Measurements from ENCODE around the gene FNBP1L.
"Not testable (repeated sequence)": the region's sequence is repeated elsewhere in the genome, so short reads cannot be mapped to it uniquely, and the experiment has no call there.

Gene FNBP1L

DNA sequence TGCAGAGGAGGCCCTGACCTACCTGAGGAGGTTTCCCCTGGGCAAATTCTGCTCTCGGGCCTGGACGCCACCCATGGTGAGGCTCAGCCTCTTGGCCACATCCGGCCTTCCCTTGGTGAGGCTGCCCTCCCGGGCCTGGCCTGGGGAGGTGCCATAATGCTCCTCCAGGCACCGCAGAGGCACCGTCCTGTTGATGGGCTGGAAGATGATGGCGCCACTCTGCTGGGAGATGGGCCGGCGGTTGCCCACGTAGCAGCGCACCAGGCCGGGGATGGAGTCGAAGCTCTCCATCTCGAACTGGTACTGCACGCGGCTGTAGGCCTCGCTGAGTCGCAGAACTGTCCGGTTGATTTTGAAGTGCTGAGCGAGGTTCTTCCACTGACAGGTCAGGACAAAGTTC lies 141.0 kb downstream of the FNBP1L start:
- Mint-ChIP-seq H3K4me3 (no peak overlapping the region), H3K36me3 (no peaks in the 10 kb centered on the region), H3K4me1 (ENCODE audit: low read depth) (peaks cover 25% of the 10 kb centered on the region), H3K9me3 (ENCODE audit: low read depth) (no peaks in the 10 kb centered on the region), H3K27ac (no peak overlapping the region), H3K27me3 (no peaks in the 10 kb centered on the region)

DNA sequence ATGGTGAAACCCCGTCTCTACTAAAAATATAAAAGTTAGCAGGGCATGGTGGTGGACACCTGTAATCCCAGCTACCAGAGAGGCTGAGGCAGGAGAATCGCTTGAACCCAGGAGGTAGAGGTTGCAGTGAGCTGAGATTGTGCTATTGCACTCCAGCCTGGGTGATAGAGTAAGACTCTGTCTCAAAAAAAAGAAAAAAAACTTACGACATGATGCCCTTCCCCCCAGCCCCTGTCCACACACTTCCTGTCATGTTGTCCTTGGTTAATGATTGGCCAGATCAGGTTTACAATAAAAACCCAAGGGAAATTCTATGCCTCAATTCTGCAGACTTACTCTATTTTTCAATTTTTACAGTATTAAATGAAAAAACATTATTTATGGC lies 143.4 kb downstream of the FNBP1L start:
- peaks cover 25% of the 10 kb centered on the region for H3K4me1 Mint-ChIP-seq (ENCODE audit: low read depth)
- H3K36me3 Mint-ChIP-seq; H3K27me3 Mint-ChIP-seq; H3K9me3 Mint-ChIP-seq (ENCODE audit: low read depth); H3K27ac Mint-ChIP-seq: not testable (repeated sequence)
- peak overlapping the region; percentile 24 for H3K4me3 Mint-ChIP-seq

DNA sequence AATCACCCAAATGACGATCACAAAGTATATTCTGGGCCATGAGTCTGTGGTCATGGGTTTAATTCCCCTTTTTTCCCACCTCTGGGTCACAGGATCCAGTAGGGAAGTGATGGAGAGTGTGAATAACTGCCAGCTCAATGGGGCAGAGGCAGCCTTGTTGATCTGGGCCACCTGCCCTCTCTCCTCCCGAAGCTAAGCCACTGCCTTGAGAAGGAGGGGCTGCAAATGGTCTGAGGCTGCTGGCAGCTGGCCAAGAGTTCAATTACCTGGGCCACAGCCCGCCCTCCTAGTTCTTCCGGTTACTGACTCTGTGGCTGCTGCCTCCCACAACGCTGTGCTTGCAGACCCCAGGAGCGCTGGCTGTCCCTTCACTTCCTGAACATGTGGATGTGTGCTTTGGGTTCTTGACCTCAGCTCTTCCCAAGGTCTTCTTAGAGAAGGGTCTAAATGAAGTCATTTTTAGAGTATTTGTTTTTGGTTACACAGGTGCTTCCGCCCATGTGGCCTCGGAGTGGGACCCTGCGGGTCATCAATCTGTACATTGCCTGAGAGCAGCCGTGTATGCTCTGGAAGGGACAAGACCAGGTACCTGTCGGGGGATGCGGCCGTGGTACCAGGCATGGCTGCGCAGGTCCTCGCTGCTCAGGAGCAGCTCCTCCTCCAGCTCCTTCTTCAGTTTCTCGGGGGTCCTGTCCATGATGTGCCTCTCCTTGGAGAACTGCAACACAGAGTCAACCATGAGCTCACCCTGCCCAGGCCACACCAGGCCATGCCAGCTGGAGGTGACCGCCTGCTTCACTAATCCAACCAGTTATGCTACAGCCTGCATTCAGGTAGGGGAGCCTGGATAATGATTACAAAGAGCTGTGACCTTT lies 144.0 kb downstream of the FNBP1L start:
- Mint-ChIP-seq H3K4me1 (ENCODE audit: low read depth) (peaks cover 25% of the 10 kb centered on the region), H3K4me3 (peak overlapping the region; percentile 51), H3K36me3 (no peaks in the 10 kb centered on the region), H3K9me3 (ENCODE audit: low read depth) (no peaks in the 10 kb centered on the region), H3K27ac (no peak overlapping the region), H3K27me3 (no peaks in the 10 kb centered on the region)

DNA sequence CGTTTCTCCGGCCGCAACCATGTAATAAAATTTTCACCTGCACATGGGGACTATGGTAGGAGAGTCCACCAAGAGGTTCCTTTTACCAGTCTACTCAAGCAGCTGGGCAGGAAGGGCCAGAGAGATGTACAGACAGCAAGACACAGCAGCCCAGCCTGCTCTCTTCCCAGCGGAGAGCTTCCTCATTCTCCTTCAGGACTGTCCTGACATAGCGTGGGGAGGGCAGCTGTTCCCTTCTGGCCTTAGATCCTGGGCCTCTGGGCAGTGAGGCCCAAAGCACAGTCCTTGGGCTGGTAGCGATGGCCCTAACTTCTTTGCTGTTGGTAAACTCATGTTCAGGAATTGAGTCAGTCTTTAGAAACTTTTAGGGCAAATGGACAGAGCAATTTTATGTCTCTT lies 144.6 kb downstream of the FNBP1L start:
- H3K9me3 Mint-ChIP-seq (ENCODE audit: low read depth), result no peaks in the 10 kb centered on the region
- peaks cover 25% of the 10 kb centered on the region for H3K4me1 Mint-ChIP-seq (ENCODE audit: low read depth)
- no peaks in the 10 kb centered on the region for H3K27me3 Mint-ChIP-seq
- no peak overlapping the region for H3K4me3 Mint-ChIP-seq
- H3K27ac Mint-ChIP-seq, result no peak overlapping the region
- no peaks in the 10 kb centered on the region for H3K36me3 Mint-ChIP-seq

DNA sequence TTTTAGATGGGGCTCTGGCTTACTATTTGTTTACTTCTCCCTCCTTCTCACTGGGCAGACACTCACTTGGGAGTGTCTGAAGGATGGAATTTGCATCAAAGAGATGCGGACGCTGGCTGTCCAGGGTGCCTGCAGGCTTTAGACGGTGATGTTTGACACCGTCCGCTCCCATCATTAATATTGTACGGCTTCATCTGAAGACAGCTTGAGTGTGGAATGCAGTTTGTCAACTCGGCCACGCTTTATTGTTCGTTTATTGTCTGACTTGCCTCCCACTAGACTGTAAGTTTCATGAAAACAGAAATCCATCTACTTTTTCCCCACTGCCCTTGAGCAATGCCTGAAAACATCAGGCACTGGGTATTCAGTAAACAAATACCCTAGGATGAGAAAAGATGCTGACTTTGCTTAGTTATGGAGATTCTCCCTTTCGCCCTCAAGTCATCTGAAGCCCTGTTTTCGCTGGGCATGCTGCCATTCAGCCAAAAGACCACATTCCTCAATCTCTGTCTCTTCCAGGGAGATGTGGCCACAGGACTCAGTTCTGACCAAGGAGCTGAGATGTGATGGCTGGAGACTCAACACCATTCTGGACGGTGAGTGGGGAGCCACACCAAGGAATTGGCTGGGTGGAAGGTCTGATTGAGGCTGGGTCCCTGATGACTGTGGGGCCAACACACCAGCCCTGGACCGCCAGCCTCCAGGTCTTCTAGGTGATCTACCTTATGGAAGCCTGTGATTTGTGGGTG lies 146.1 kb downstream of the FNBP1L start:
- no peaks in the 10 kb centered on the region for H3K9me3 Mint-ChIP-seq (ENCODE audit: low read depth)
- no peak overlapping the region for H3K27ac Mint-ChIP-seq
- peaks cover 25% of the 10 kb centered on the region for H3K4me1 Mint-ChIP-seq (ENCODE audit: low read depth)
- H3K4me3 Mint-ChIP-seq, result no peak overlapping the region
- no peaks in the 10 kb centered on the region for H3K27me3 Mint-ChIP-seq
- H3K36me3 Mint-ChIP-seq, result no peaks in the 10 kb centered on the region

DNA sequence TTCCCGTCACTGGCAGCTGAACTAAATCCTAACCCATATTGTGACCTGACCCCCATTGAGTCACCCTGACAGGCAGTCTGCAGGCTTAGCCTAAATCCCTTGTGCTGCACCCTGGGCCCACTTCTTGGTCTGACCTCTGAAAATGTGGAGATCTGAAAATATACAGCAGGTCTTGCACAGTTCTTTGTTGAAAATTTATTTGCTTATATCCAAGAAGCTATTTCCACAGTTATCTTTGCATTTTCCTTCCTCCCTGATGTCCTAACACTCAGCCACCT lies 146.6 kb downstream of the FNBP1L start:
- Mint-ChIP-seq H3K4me3 (no peak overlapping the region), H3K4me1 (ENCODE audit: low read depth) (peaks cover 23% of the 10 kb centered on the region), H3K36me3 (no peaks in the 10 kb centered on the region), H3K27me3 (no peaks in the 10 kb centered on the region), H3K27ac (no peak overlapping the region), H3K9me3 (ENCODE audit: low read depth) (no peaks in the 10 kb centered on the region)

DNA sequence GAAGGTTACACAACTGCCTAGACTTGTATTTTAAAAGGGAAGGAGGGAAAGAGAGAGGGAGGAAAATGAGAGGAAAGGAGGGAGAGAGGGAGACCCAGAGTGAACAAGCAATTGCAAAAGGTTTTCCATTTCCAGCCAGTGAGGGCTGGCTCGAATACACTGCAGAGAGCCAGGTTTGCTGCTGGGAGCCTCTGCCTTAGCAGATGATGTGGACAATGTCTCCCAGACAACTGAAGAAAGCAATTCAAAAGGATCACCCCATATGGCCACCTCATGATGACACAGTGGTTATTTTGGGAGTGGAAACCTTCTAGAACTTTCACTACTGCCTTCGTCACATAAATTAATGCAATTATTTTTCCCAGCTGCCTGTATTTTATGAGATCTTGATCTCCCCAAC lies 147.3 kb downstream of the FNBP1L start:
- no peaks in the 10 kb centered on the region for H3K36me3 Mint-ChIP-seq
- H3K9me3 Mint-ChIP-seq (ENCODE audit: low read depth), result no peaks in the 10 kb centered on the region
- H3K27me3 Mint-ChIP-seq, result no peaks in the 10 kb centered on the region
- H3K27ac Mint-ChIP-seq, result no peak overlapping the region
- H3K4me1 Mint-ChIP-seq (ENCODE audit: low read depth), result peaks cover 19% of the 10 kb centered on the region
- H3K4me3 Mint-ChIP-seq, result no peak overlapping the region

DNA sequence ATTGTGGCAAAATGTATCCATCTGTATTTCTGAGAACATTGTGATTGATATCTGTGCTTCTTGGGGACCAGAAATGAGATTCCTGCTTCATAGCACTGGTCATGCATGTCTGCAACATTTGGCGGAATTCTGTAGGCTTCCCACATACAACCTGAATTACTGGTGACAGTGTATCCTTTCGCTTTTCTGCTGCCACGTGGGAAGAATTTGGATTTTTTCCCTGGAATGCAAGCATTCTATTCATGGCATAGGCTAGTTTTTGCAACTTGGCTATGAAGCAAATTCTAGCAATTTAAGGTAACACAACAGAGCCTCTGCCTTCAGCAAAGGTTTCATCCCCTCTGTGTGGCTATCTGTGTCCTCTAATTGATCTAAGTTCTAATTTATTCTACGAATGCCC lies 147.8 kb downstream of the FNBP1L start:
- H3K27ac Mint-ChIP-seq, result no peak overlapping the region
- H3K27me3 Mint-ChIP-seq, result no peaks in the 10 kb centered on the region

DNA sequence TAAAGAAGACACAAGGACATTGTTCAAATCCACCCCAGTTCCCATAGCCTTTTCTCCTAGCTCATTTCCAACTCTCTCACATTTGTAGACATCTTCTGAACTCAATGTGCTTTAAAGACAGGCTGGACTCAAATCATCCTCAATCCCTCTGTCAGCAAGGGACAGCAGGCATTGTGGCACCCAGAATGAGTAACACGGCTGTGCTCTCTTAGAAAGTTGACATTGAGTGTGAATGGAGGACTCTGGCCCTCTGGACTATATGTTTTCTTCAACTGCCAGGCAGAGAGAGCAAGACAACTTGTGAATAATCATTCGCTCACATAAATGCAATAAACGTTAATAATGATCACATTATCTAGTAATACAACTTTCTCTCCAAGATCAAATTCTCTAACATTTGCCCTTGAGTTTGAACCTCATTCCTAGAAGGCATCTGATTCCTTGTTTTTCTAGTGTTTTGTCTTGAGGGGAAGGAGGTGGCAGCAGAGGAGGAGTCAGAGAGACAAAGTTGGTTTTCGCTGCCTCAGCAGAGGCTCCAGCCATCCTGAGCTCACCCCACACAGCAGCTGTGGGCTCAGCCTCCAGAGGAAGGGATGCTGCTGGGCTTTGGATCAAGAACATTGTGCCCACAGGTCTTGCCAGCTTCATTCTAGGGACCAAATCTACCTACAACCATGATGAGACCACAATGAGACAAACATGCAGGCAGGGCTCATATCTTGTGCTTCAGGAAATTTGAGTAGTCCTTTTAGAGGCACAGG lies 148.6 kb downstream of the FNBP1L start:
- H3K27ac Mint-ChIP-seq, result peak overlapping the region; percentile 24
- peaks cover 8% of the 10 kb centered on the region for H3K4me1 Mint-ChIP-seq (ENCODE audit: low read depth)
- H3K36me3 Mint-ChIP-seq, result no peaks in the 10 kb centered on the region
- no peaks in the 10 kb centered on the region for H3K9me3 Mint-ChIP-seq (ENCODE audit: low read depth)
- H3K4me3 Mint-ChIP-seq, result no peak overlapping the region
- no peaks in the 10 kb centered on the region for H3K27me3 Mint-ChIP-seq

More for the DNA sequence above, 147.8 kb downstream of the FNBP1L start:
- Mint-ChIP-seq H3K9me3 (ENCODE audit: low read depth) (no peaks in the 10 kb centered on the region), H3K36me3 (no peaks in the 10 kb centered on the region), H3K4me1 (ENCODE audit: low read depth) (peaks cover 14% of the 10 kb centered on the region), H3K4me3 (no peak overlapping the region)

DNA sequence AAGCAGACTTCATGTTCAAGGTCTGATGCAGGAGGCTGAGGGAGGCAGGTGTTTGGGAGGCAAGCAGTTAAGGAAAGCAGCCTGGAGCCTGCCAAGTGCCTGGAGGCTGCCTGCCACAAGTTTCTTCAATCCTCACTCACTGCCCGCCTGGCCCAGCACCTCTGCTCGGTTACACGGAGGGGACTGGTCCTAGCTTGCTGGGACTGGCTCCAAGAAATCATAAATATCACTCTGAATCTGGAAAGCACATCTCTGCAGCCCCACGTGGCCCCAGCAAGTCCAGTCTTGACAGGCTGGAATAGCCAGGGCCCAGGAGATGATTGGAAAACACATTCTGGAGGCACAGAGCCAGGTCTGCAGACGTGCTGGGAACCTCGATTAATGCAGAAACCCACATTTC lies 149.8 kb downstream of the FNBP1L start:
- no peaks in the 10 kb centered on the region for H3K4me1 Mint-ChIP-seq (ENCODE audit: low read depth)
- no peaks in the 10 kb centered on the region for H3K36me3 Mint-ChIP-seq
- H3K4me3 Mint-ChIP-seq, result no peak overlapping the region
- H3K27me3 Mint-ChIP-seq, result no peaks in the 10 kb centered on the region
- no peaks in the 10 kb centered on the region for H3K9me3 Mint-ChIP-seq (ENCODE audit: low read depth)
- no peak overlapping the region for H3K27ac Mint-ChIP-seq

DNA sequence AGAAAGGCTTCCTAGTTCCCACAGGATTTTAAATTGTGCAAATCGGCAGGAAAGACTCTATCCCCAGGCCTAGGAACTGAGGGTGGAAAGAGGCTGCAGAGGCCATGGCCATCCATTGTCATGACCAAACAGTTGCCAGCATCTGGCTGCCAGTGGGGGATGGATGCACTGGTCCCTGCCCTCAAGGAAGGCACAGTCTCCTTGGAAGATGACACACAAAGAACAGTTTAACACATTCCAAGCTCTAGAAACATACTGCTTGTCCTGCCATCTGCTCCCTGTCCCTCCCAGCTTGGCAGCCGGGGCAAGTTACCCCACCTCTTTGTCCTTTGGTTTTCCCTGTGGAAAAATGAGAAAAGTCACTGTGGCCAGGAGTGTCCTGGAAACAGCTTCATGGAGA lies 150.5 kb downstream of the FNBP1L start:
- no peak overlapping the region for H3K27ac Mint-ChIP-seq

DNA sequence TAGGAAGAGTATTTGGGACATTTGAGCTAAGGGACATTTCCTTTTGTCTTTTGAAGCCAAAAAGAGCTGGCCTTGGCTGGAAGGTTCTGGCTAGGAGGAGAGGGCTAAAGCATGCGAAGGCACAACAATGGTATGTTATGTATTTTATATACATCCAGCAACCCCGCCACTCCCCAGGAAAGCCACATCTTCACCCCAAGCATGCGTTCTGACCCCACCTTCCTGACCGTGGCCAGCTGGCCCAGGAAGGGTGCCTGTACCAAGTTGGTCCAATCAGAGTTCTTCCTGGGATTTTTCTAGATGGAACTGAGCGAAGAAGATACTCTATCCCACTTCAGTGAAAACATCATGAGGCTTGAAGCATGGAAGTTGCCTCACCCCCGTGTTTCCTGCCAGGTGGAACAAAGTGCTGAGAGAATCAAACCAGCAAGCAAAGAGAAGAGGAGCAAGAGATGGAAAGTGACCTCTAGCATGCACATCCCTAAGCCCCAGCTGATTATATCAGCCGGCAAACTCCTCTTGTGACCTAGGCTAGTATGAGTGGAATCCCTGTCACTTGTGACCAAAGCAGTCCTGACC lies 151.0 kb downstream of the FNBP1L start:
- H3K27ac Mint-ChIP-seq, result no peak overlapping the region
- H3K27me3 Mint-ChIP-seq, result no peaks in the 10 kb centered on the region
- H3K4me1 Mint-ChIP-seq (ENCODE audit: low read depth), result no peaks in the 10 kb centered on the region
- H3K9me3 Mint-ChIP-seq (ENCODE audit: low read depth), result no peaks in the 10 kb centered on the region
- no peaks in the 10 kb centered on the region for H3K36me3 Mint-ChIP-seq
- no peak overlapping the region for H3K4me3 Mint-ChIP-seq

More for the DNA sequence above, 150.5 kb downstream of the FNBP1L start:
- no peaks in the 10 kb centered on the region for H3K36me3 Mint-ChIP-seq
- H3K4me3 Mint-ChIP-seq, result no peak overlapping the region
- H3K9me3 Mint-ChIP-seq (ENCODE audit: low read depth), result no peaks in the 10 kb centered on the region
- no peaks in the 10 kb centered on the region for H3K4me1 Mint-ChIP-seq (ENCODE audit: low read depth)
- no peaks in the 10 kb centered on the region for H3K27me3 Mint-ChIP-seq

DNA sequence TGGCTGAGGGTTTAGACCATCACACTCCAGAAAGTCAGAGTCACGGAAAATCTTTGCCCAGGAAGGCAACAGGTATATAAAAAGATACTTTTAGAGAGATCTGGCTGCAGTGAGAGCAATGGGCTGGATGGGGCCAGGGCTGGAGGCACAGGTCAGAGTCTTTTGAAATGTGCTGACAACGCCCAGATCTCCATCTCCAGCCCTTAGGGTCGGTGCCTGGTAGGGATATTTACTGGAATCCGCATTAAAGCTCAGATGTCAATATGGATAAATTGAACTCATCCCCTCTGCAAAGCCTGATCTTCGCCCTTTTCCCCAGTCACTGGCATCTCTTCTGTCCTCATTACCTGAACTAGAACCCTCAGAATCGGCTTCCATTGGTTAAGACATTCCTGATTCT lies 151.6 kb downstream of the FNBP1L start:
- Mint-ChIP-seq H3K9me3 (ENCODE audit: low read depth) (no peaks in the 10 kb centered on the region), H3K4me1 (ENCODE audit: low read depth) (no peaks in the 10 kb centered on the region), H3K36me3 (no peaks in the 10 kb centered on the region), H3K27me3 (no peaks in the 10 kb centered on the region), H3K4me3 (no peak overlapping the region), H3K27ac (no peak overlapping the region)

DNA sequence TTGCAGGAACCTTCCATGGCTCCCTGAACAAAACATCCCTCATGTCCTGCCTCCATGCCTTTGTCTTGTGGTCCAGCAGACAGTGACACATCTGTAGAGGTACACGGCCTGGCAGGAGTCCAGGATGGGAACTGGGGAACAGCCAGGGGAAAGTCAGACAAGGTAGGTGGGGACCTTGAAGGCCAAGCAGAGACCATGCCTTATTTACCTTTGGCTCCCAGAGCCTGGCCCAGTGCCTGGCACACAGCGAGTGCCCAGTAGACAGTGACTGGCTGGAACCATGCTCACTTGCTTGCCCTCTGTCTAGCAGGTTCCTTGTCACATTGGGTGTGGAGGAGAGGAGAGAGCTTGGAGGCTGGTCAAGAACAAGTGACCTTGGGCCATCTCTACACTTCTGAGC lies 152.7 kb downstream of the FNBP1L start:
- H3K27ac Mint-ChIP-seq, result no peak overlapping the region
- H3K4me1 Mint-ChIP-seq (ENCODE audit: low read depth), result no peaks in the 10 kb centered on the region
- no peaks in the 10 kb centered on the region for H3K27me3 Mint-ChIP-seq
- H3K4me3 Mint-ChIP-seq, result no peak overlapping the region
- H3K9me3 Mint-ChIP-seq (ENCODE audit: low read depth), result no peaks in the 10 kb centered on the region
- no peaks in the 10 kb centered on the region for H3K36me3 Mint-ChIP-seq

DNA sequence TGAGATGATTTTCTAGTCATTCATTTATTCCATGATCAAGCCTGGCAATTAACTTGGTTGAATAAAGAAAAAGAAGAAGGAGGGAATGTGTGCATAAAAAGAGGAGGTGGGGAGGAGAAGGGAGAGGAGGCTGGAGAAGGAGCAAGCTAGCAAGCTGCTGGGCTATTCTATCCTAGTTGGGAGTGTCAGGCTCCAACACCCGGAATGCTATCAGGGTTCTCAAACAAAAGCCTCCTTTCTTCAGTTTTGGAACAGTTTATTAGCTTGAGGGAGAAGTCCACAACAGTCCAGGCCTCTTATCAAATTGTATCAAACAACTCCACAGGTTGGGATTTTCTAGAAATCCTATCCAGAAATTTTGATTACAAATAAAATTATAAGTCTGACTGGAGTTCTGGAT lies 153.8 kb downstream of the FNBP1L start:
- H3K27ac Mint-ChIP-seq, result no peak overlapping the region
- no peaks in the 10 kb centered on the region for H3K36me3 Mint-ChIP-seq
- no peaks in the 10 kb centered on the region for H3K9me3 Mint-ChIP-seq (ENCODE audit: low read depth)
- H3K4me1 Mint-ChIP-seq (ENCODE audit: low read depth), result no peaks in the 10 kb centered on the region
- H3K4me3 Mint-ChIP-seq, result no peak overlapping the region
- H3K27me3 Mint-ChIP-seq, result no peaks in the 10 kb centered on the region
